Fibroblast of skin of back (primary cell): ENCODE results near the gene NOM1.

ENCODE experiments used
- DNase-seq: peaks from one replicate; pipeline ENCODE4 v3.0.0-alpha.2; 2013

The NOM1 gene

DNA sequence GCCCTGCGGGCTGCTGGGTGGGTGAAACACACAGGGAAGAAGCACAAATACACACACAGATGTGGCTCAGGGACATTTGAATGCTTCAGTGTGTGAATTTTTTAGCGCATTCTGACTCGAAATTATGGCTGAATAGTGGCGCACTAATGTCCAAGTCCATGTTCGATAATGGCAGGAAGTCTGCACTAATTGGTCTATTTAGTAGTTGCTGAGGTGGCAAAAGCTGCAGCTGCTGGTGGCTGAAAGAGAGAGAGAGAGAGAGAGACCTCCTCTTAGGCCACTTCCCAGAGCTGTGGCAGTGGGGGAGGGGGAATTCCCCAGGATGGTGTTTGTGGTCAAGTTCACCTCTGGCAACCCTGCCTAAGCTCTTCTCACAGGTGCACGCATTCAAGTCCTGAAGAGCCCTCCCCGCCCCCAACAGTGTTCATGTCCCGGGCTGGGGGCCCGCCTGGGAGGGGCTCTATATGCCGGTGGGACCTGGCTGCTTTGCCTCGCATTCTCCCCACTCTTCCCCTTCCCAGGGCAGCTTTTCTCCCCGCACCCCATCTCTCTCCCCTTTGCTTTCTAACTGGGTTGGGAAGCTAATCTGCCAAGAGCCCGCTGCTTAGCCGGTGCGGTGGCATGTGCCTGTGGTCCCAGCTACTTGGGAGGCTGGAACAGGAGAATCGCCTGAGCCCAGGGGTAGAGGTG lies 67.0 kb downstream of the NOM1 start:
- DNase-seq: no peak

GRCh38 chr7:157017149-157017548 lies 67.6 kb downstream of the NOM1 start:
- no peak for DNase-seq

DNA sequence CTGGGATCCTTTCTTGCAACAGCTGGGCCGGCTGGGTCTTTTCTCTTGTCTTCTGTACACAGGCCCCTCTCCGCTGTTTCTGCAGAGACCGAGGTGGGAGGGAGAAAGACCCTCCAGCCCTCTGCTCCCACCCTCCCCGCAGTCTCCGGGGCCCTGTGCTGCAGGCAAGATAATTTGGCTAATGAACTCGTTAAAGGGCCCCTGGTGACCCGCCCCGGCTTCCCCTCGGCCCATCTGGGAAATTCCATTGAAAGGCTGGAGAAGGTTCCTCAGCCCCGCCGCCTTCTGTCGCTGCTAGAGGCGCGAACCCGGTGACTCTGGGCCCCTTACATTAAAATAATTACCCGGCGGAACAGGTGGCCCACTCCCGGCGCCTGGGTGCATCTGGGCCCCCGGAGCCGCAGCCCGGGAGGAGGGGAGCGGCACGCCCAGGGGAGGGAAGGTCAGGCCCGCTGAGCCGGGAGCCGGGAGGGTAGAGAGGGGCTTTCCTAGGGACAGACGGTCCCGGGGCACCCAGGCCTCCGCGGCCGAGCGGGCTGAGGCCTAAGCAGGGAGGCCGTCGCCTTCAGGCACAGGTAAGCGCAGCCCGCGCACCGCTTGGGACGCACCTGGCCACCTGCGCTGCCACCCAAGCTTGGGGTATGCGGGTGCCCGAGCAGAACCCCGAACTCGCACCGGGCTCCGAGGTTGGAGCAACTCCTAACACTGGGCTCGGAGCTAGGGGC lies 68.3 kb downstream of the NOM1 start:
- no peak for DNase-seq

DNA sequence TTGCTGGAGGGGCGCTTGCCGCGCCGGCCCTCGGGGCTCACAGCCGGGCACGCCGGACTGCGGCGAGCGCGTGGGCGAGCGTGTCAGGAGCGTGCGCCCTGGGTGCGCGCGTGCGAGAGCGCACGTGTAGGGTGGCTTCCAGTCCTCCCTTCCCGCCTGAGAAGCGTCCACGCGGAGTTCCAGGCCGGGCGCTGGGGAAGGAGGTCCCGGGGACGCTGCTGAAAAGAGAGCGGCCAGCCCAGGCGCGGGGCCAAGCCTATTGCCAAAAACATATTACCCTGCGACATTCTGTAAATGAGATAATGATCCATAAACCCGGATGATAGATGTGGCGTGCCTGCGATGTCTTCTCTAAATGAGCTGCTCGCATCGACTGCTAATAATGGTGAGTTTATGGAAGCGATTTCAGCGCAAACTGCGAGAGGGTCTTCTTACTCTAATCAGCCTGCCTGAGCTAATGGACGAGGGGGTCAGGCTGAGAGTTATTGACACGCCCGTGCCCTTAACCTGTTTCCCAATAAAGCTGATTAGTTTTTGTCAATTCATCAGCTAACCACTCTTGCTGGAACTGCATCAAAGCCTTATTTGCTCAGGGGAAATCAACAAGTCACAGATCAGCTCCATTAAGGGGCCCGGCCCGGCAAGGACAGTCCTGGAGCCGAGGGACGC lies 69.0 kb downstream of the NOM1 start:
- no peak for DNase-seq

GRCh38 chr7:157018997-157019608 lies 69.6 kb downstream of the NOM1 start:
- no peak for DNase-seq

- DNase-seq: no peak
These were observed 70.4 kb downstream of the NOM1 start for GRCh38 chr7:157019718-157020451.

DNA sequence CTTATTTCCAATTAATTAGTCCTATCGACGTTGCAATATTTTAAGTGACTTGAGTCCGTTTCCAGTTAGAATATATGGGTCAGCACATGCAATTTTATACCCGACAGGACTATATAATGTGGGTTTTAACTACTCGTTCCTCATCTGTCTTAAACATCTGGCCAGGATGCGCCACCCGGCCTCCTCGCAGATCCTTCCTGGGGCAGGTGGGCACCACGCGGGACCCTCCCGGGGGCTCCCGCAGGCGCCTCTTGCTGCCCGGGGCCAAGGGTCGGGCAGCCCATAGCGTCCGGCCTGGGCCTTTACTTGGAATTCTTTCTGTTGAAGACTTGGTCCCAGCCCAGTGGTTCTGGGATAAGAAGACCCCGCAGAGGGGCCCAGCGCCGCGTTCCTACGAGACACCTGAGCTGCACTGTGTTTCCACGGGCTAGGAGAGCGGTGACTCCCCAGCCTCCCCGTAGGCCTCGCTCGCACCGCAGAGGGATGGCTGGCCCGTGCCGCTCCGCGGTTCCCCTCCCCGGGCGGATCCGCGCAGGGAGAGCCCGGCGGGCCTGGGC lies 71.1 kb downstream of the NOM1 start:
- no peak for DNase-seq

GRCh38 chr7:157021071-157021870 lies 71.8 kb downstream of the NOM1 start:
- no peak for DNase-seq

- no peak for DNase-seq
These were observed 72.6 kb downstream of the NOM1 start for GRCh38 chr7:157021871-157022680.
